GM18873 (cell line): ENCODE data around the gene MPPED1.

Source experiments
- ATAC-seq: cut with Tn5 transposase; IDR thresholded peaks from one replicate; pipeline ENCODE4 v1.9.1; 2021; ENCODE audit warnings: mild to moderate bottlenecking, moderate library complexity, moderate number of reproducible peaks; ENCODE audit not compliant: unreplicated experiment, low FRiP score

MPPED1 gene

GRCh38 chr22:43443152-43443471 is 31.3 kb downstream of the MPPED1 start:
- no peak for ATAC-seq

DNA sequence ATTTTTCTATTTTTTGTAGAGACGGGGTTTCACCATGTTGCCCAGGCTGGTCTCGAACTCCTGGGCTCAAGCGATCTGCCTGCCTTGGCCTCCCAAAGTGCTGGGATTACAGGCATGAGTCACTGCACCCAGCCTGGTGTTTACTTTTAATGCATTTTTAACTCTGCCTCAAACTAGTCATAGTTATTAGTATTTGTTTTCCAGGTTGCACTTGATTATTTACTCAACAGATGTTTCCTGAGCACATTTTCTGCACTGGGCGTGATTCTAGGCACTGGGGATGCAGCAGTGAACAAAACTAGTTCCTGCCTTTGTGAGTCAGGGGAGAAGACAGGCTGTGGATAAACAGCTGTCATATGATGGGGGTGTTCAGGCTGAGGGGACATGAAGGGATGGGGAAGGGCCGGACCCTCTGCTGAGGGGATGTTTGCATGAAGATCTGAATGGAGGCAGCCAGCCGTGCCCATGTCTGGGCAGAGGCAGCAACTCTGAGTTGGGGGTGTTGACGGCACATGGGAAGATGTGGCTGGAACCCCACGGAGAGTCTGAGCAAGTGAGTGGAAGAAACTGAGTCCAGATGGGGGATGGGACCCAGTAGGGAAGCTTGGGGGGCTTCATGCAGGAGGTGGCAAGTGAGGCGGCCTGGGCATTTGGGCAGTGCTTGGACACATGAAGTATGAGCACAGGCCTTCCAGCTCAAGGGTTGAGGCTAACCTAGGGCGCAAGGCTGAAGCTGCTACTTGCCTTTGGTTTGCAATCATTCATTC is 34.4 kb downstream of the MPPED1 start:
- no peak for ATAC-seq

DNA sequence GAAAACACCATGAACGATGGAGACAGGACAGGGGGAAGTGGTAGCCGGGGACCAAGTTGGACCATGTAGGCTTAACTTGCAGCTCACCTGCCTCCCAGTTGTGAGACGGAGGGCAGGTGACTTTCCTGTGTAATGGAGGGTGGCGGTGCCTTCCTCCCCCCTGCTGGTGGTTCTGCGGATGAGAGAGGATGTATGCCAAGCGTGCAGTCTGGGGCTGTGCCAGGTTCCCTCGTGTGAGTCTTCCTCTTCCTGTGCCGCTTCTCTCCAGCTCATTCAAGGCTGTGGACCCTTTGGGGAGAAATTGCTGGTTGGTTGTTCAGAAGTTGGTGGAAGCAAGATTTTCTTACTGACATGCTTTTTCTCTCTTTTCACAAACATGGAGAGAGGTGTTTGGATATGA is 35.1 kb downstream of the MPPED1 start:
- ATAC-seq, result no peak

DNA sequence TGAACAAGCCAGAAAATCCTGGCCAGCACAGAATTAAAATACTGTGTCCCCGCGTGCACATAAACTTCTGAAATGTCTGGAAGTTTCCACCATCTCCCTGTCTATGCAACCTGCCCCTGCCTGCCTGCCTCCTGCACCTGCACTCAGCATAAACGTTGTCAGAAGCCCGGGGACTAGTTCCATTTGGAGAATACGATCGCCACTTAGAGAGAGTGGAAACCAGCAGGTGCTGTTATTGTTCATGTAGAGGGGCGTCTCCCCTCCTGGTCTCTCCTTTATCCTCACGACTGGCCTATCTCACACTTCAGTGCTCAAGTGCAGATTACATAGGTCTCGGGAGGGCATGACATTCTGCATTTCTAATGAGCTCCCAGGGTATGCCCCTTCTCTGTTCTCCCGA is 35.6 kb downstream of the MPPED1 start:
- ATAC-seq, result no peak

GRCh38 chr22:43448048-43448447 is 36.2 kb downstream of the MPPED1 start:
- no peak for ATAC-seq

DNA sequence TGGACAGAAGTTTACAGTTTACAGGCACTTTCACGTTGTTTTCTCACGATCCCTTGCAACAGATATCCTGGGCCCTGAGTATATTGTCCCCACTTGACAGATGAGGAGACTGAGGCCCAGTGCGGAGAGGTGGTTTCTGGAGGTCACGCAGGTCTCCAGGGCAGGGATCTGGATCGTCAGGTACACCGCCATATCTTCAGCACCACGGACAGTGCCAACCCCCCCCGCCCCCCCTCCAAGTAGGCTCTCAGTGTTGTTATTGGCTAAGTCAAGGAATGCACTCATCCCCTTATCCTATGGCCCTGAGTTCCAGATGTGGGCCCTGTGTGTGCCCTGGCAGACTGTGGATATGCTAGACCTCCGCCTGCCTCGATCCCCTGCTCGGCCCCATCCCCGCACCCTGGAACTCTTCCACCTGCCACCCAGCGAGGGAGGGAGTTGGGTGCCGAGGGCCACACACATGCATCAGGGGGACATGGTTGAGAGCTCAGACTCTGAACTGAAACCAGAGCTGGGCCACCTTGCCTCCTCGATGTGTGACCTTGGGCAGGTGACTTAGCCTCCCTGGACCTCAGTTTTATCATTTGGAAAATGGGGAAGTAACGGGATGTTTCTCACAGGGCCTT is 37.5 kb downstream of the MPPED1 start:
- ATAC-seq, result no peak

DNA sequence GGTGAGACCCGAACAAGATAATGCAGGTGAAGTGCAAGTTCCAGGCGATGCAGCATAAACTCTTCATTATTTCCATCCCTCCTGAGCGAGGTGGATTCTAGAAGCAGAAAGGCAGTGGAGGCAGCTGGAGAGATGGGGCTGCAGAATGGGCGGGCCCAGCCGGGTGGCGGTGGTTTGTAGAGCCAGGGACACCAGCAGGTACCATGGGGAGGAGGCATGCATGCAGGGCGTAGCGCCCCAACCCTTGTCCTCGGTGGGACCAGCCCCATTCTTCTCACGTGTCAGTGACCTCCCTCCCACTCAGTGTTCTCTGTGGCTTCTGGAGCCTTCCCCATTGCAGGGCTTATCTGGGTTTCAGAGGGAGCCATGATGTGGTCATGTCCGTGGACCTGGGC is 38.0 kb downstream of the MPPED1 start:
- no peak for ATAC-seq

GRCh38 chr22:43451371-43452050 is 39.7 kb downstream of the MPPED1 start:
- no peak for ATAC-seq

DNA sequence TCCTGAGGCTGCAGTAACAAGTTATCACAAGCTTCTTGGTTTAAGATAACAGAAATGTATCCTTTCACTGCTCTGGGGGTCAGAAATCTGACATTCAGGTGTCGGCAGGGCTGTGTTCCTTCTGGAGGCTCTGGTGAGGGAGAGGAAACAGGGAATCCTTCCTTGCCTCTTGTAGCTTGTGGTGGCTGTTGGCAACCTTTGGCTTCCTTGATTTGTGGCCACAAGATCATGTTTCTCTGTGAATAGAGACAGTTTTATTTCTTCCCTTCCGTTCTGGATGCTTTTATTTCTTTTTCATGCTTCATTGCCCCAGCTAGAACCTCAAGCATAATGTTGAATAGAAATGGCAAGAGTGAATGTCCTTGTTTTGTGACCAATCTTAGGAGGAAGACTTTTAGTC is 44.0 kb downstream of the MPPED1 start:
- no peak for ATAC-seq

DNA sequence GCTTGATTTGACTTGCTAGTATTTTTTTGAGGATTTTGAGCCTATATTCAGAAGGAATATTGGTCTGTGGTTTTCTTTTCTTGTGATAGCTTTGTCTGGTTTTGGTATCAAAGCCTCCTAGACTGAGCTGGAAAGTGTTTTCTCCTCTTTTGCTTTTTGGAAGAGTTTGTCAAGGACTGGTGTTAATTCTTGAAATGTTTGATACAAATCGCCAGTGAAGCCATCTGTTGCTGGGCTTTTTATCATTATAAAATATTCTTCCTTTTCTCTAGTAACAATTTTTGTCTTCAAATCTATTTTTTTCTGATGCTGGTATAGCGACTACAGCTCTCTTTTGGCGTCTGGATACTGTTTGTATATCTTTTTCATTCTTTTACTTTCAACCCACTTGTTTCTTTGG is 45.2 kb downstream of the MPPED1 start:
- no peak for ATAC-seq

- ATAC-seq, result no peak
These were observed 50.9 kb downstream of the MPPED1 start for GRCh38 chr22:43462701-43463100.

GRCh38 chr22:43464809-43465208 is 53.0 kb downstream of the MPPED1 start:
- ATAC-seq, result no peak

DNA sequence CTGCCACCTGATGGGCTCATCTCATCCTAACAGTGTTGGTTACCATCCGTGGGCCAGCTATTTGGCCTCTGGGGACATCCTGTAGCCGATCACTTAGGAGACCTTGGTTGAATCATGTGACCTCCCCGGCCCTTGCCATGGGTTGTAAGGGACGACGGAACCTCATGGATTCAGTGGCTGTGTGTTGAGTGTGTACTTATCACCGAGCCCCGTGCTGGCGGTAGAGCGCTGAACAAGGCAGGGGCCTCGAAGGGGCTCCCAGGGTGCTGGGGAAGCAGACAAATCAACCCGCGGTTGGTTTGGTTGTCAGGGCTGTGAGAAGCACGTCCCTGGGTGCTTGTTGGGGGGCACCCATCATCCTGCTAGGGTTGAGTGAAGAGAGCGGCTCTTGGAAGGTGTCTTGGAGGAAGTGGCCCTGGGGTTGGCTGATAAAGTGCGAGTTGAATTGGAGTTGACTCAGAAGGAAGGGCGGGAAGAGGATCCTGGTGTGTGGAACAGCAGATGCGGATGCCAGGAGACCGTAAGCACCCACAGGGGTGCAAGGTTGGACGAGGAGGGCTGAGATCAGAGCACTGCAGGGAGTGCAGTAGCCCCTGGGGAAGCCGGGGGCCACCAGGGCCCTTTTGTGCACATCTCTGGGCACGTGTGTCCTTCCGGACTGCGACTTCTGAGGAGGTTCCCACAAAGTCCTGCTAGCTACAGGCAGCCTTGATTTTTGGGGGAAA is 53.6 kb downstream of the MPPED1 start:
- ATAC-seq, result no peak

DNA sequence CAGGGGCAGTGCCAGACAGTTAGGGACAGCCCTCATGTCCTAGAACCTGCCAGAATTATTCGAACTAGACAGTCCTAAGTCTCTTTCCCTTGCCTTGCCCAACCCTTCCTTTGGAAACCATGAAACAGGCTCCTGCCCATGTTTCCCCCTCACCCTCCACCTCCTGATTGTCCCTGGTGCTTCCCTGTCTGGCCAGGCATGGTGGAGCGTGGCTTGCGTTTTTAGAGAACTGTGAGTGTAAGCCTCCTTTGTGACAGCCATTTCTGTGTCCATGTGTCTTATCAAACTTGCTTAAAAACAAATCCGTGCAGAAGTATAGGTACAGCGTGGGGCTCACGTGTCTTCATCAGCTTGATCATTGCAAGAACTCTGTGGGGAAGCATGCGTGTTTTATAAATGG is 54.9 kb downstream of the MPPED1 start:
- no peak for ATAC-seq

DNA sequence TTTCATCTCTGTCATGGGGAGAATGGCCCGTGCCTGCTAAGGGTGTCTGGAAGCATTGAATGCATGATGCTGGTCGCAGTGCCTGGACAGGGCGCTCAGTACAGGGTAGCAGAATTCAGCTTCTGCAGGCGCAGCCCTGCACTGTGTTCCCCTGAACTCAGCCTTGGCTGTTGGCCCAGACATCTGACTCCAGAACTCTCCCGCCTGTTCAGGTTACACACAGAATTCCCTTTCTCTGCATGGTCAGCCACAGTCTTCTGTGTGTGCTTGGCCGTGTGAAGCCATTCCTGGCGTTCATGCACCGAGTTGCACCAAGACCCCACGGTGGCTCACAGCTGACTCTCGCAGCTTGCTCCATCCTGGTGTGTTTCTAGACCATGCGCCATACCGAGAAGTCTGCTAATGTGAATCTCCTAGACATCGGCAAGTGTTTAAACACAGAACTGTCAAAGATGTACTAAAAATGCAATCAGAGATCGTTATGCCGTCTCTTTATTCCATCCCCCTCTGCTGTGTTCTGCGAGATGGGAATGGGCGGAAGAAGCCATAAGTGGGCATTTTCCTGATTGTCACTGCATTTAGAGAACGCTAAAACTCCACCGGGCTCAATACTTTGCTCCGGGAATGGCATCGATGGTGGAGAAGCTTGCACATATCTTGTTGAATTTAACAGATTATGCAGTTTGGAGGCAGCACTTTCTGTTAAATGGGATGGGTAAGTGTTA is 55.6 kb downstream of the MPPED1 start:
- ATAC-seq, result no peak

- no peak for ATAC-seq
These were observed 58.4 kb downstream of the MPPED1 start for GRCh38 chr22:43470253-43470652.

DNA sequence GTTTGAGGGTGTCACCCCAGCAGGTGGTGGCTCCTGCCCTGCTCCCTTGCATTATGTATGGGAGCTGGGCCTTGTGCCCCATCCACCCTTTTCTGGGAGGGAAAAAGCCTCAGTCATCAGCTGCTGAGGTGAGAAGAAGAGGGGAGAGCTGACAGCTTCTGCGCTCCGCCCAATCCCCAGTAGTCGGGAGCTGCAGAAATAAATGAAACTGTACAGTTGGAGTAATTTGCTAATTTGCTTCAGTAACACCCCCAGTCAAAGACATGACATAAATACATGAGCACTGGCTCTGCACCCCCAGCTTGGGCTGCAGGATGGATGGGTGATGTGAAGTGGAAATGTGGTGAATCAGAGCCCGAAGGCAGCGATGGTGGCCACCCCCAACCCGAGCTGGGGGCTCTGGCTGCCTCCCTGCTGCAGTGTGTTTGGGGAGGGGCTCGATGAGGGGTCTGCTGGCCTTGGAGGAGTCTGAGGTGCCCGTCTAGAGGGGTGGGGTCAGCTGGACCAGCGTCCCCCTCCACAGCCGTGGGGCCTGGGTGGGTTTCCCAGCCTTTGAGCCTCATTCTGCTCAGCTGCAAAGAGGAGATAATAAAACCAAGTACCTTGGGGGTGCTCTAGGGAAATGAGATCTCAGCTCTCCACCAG is 59.2 kb downstream of the MPPED1 start:
- no peak for ATAC-seq

GRCh38 chr22:43471606-43472135 is 59.9 kb downstream of the MPPED1 start:
- no peak for ATAC-seq

GRCh38 chr22:43473031-43473430 is 61.2 kb downstream of the MPPED1 start:
- ATAC-seq, result no peak

DNA sequence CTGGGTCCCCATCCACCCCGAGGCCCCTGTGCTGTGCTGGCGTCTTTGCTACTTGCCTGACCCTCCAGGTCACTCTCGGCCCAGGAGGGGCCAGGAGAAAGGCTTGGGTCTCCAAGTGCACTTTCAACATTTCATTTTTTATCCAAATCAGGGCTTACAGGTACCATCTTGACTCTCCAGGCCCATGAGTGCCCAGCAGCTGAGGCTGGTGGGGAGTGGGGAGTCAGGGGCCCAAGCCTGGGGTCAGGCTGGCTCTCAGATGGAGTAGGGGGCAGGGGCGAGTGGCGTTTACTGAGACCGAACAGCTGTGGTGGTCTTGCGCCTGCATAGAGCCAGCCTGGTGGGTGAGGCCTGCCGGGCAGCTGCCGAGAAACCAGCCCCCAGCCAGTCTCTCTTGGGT is 61.6 kb downstream of the MPPED1 start:
- no peak for ATAC-seq
